HG03457 (cell line): ENCODE data around the gene TTC13.
"Not testable (repeated sequence)": the region's sequence is repeated elsewhere in the genome, so short reads cannot be mapped to it uniquely, and the experiment has no call there.

ENCODE experiments used
- ATAC-seq: cut with Tn5 transposase; IDR thresholded peaks from one replicate; pipeline ENCODE4 v1.9.1; 2021; ENCODE audit warnings: moderate number of reproducible peaks; ENCODE audit not compliant: unreplicated experiment

Gene TTC13

GRCh38 chr1:230978491-230979388 lies at the start of gene TTC13, which contains the start of gene ARV1:
Gene TTC13, minus strand, starts transcription at chr1:230978861. Its CDS starts 31 bp downstream, at chr1:230978830.
Gene ARV1, plus strand, starts transcription at chr1:230979094. Its CDS starts 12 bp downstream, at chr1:230979106.
- ATAC-seq = peak; percentile 88

- no peak for ATAC-seq
Observed at GRCh38 chr1:231027971-231028370, 49.3 kb upstream of the TTC13 start.

- ATAC-seq = no peak
Observed at GRCh38 chr1:231027136-231027925, 48.7 kb upstream of the TTC13 start.

- ATAC-seq = no peak
Observed at GRCh38 chr1:231026576-231026975, 47.9 kb upstream of the TTC13 start.

- no peak for ATAC-seq
Observed at GRCh38 chr1:231023150-231023549, 44.5 kb upstream of the TTC13 start.

- ATAC-seq = not testable (repeated sequence)
Observed at GRCh38 chr1:231022543-231022942, 43.9 kb upstream of the TTC13 start.

- no peak for ATAC-seq
Observed at GRCh38 chr1:231021540-231022031, 42.9 kb upstream of the TTC13 start.

- no peak for ATAC-seq
Observed at GRCh38 chr1:231020816-231021215, 42.2 kb upstream of the TTC13 start.

GRCh38 chr1:231020139-231020601 lies 41.5 kb upstream of the TTC13 start:
- ATAC-seq = no peak

GRCh38 chr1:231019711-231020110 lies 41.0 kb upstream of the TTC13 start:
- ATAC-seq = no peak

- ATAC-seq = no peak
Observed at GRCh38 chr1:231016966-231017365, 38.3 kb upstream of the TTC13 start.

- ATAC-seq = no peak
Observed at GRCh38 chr1:231016234-231016633, 37.6 kb upstream of the TTC13 start.

GRCh38 chr1:231013391-231014015 lies 34.8 kb upstream of the TTC13 start:
- ATAC-seq = no peak

- no peak for ATAC-seq
Observed at GRCh38 chr1:231011963-231012362, 33.3 kb upstream of the TTC13 start.

- ATAC-seq = no peak
Observed at GRCh38 chr1:231011360-231011759, 32.7 kb upstream of the TTC13 start.

- ATAC-seq = not testable (repeated sequence)
Observed at GRCh38 chr1:231007535-231007934, 28.9 kb upstream of the TTC13 start.

GRCh38 chr1:231001892-231002291 lies 23.2 kb upstream of the TTC13 start:
- no peak for ATAC-seq

- no peak for ATAC-seq
Observed at GRCh38 chr1:231000639-231001038, 22.0 kb upstream of the TTC13 start.

- ATAC-seq = no peak
Observed at GRCh38 chr1:231000201-231000600, 21.5 kb upstream of the TTC13 start.

GRCh38 chr1:230994860-230995259 lies 16.2 kb upstream of the TTC13 start:
- no peak for ATAC-seq
